Osteoblast (primary cell): ENCODE results near the gene PTPN14. TPM values are rescaled to one million over a fixed set of nuclear protein-coding genes. Genes with fewer than 3 reads are reported as not detected.

Experiments
- DNase-seq: peaks from one replicate; pipeline ENCODE4 v3.0.0; 2011; ENCODE audit warnings: low spot score, mixed read lengths; ENCODE audit not compliant: insufficient read length; ENCODE audit errors: missing footprints
- H2AFZ ChIP-seq: 2 replicates; pipeline ENCODE4 v1.6.0; 2011; ENCODE audit warnings: mild to moderate bottlenecking, low read length
- H3K27ac ChIP-seq: 2 replicates; pipeline ENCODE4 v1.5.1; 2011; ENCODE audit warnings: mild to moderate bottlenecking, low read depth, low read length, moderate library complexity
- H3K27me3 ChIP-seq: 2 replicates; pipeline ENCODE4 v1.6.0; 2012; ENCODE audit warnings: mild to moderate bottlenecking, control low read depth, inconsistent platforms, low read length, moderate library complexity; ENCODE audit not compliant: insufficient read depth
- H3K36me3 ChIP-seq: 2 replicates; pipeline ENCODE4 v1.5.1; 2011; ENCODE audit warnings: mild to moderate bottlenecking, low read length, control low read depth, moderate library complexity; ENCODE audit not compliant: insufficient read depth
- H3K4me1 ChIP-seq: 2 replicates; pipeline ENCODE4 v1.5.1; 2011; ENCODE audit warnings: mild to moderate bottlenecking, low read length, control low read depth, moderate library complexity; ENCODE audit not compliant: insufficient read depth
- H3K4me2 ChIP-seq: 2 replicates; pipeline ENCODE4 v1.6.0; 2011; ENCODE audit warnings: mild to moderate bottlenecking, low read length; ENCODE audit not compliant: insufficient read depth
- H3K4me3 ChIP-seq: fragments of 200-600 bp; sonication (generic); 3 replicates; pipeline ENCODE4 v1.5.1; 2012; ENCODE audit warnings: mild to moderate bottlenecking, low read length, inconsistent platforms; ENCODE audit not compliant: insufficient read depth
- H3K79me2 ChIP-seq: 2 replicates; pipeline ENCODE4 v1.6.0; 2012; ENCODE audit warnings: mild to moderate bottlenecking, low read length, control low read depth, inconsistent platforms; ENCODE audit not compliant: insufficient read depth
- H3K9me3 ChIP-seq: 2 replicates; pipeline ENCODE4 v1.5.1; 2011; ENCODE audit warnings: low read depth, low read length, control low read depth
- H4K20me1 ChIP-seq: 2 replicates; pipeline ENCODE4 v1.6.0; 2012; ENCODE audit warnings: mild to moderate bottlenecking, low read length, control low read depth; ENCODE audit not compliant: insufficient read depth
- total RNA-seq: library from RNA; depleted of rRNA; stranded (reverse); fragments of >200 nt; gene quantifications from 2 replicates; pipeline ENCODE4 v1.2.3, GENCODE V29; 2012
- TF ChIP-seq, protein P1 (sequence below): IDR thresholded peaks from 2 replicates; pipeline ENCODE4 v1.5.1; 2011; ENCODE audit warnings: mild to moderate bottlenecking, low read depth, low read length, moderate library complexity; ENCODE audit errors: extremely low read depth

The PTPN14 gene
- total RNA-seq, 1 donor, result 131 TPM

DNA sequence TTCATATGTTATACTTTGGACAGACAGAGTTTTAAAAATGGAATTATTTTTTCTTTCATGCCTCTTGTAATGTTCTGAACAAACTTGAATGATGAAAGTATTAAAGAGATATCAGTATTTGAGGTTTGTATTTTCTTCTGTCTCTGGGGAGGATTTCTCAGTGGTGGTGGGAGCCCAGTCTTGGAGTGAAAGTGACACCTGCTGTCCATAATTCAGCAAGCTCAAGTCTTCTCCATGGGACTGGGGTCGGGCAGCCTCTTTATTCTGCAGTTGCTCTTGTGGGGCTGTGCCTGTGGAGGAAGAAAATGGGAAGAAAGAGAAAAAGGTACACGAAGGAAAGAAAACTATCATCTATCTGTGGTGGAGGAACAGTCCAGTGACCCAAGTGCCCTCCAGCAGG lies 214.4 kb downstream of the PTPN14 start:
- Histone ChIP-seq H2AFZ (no peak overlapping the region), H3K79me2 (no peaks in the 10 kb centered on the region), H3K4me1 (peaks cover 6% of the 10 kb centered on the region), H4K20me1 (no peaks in the 10 kb centered on the region), H3K27ac (peak overlapping the region; percentile 42), H3K27me3 (no peaks in the 10 kb centered on the region), H3K9me3 (no peaks in the 10 kb centered on the region), H3K36me3 (peaks cover 23% of the 10 kb centered on the region), H3K4me2 (no peak overlapping the region), H3K4me3 (no peak overlapping the region)
- TF ChIP-seq, protein P1, sequence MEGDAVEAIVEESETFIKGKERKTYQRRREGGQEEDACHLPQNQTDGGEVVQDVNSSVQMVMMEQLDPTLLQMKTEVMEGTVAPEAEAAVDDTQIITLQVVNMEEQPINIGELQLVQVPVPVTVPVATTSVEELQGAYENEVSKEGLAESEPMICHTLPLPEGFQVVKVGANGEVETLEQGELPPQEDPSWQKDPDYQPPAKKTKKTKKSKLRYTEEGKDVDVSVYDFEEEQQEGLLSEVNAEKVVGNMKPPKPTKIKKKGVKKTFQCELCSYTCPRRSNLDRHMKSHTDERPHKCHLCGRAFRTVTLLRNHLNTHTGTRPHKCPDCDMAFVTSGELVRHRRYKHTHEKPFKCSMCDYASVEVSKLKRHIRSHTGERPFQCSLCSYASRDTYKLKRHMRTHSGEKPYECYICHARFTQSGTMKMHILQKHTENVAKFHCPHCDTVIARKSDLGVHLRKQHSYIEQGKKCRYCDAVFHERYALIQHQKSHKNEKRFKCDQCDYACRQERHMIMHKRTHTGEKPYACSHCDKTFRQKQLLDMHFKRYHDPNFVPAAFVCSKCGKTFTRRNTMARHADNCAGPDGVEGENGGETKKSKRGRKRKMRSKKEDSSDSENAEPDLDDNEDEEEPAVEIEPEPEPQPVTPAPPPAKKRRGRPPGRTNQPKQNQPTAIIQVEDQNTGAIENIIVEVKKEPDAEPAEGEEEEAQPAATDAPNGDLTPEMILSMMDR, result no peak
- DNase-seq, result peak; percentile 38

DNA sequence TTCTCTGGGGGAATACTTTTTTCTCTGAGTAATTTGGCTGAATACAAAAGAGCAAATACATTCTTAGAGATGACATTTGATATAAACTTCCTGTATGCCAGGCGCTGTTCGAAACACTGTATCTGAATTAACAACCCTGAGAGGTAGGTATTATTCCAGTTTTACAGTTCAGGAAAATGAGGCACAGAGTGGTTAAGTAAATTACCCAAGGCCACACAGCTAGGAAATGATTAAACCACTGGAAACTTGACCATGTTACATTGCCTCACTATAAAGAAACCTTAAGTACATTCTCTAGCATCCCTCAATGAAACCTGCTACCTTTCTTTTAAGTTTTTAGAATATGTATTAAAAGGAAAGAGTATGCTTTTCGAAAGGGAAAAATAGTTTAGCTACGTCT lies 215.8 kb downstream of the PTPN14 start:
- Histone ChIP-seq H3K4me2 (no peak overlapping the region), H3K27ac (no peak overlapping the region), H4K20me1 (no peaks in the 10 kb centered on the region), H3K4me1 (peaks cover 6% of the 10 kb centered on the region), H3K9me3 (no peaks in the 10 kb centered on the region), H2AFZ (no peak overlapping the region), H3K4me3 (no peak overlapping the region), H3K27me3 (no peaks in the 10 kb centered on the region), H3K36me3 (peaks cover 17% of the 10 kb centered on the region), H3K79me2 (no peaks in the 10 kb centered on the region)
- peak; percentile 36 for DNase-seq
- TF ChIP-seq, protein P1, result no peak

DNA sequence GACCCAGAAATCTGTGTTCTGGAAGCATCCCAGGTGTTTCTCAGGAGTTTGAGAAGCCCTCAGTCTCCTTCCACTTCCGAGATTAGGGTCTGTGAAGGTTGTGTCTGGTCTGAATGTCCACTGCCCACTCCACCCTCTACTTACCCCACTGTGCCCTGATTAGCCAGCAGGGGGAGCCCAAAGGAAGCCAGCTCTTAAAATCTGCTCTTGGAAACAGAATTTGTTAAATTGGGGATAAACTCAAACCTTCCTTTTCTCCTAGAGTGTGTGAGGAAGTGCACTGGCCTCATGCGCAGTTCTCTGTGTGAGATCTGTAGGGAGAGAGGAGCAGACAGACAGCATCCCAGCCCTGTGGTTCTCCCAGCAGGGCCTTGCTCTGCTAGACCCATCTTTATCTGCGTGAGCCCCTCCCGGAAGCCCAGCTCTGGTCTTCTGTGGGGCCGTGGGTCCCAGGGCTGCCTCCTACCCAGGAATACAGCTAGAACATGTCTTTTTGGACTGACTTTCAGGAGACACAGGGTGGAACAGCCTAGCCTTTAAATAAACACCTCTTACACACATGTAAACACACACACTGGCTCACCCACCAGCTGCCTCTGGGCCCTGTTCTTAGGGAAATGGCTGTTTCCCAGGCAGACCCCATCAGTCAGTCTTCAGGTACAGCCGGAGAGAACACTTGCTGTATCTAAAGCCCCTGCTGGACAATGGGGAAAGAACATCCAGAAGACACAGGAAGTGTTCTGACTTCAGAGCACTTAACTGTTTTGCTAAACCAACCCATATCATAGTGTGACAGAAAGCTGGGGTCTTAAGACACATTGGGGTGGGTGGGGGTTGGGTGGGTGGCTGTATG lies 218.2 kb downstream of the PTPN14 start:
- H2AFZ ChIP-seq, result no peak overlapping the region
- H3K4me3 ChIP-seq, result no peak overlapping the region
- H3K27me3 ChIP-seq, result no peaks in the 10 kb centered on the region
- peaks cover 5% of the 10 kb centered on the region for H3K4me1 ChIP-seq
- no peaks in the 10 kb centered on the region for H4K20me1 ChIP-seq
- peak; percentile 91 for DNase-seq
- no peaks in the 10 kb centered on the region for H3K9me3 ChIP-seq
- H3K79me2 ChIP-seq, result no peaks in the 10 kb centered on the region
- peaks cover 10% of the 10 kb centered on the region for H3K36me3 ChIP-seq
- TF ChIP-seq, protein P1, result peak; percentile 90
- H3K4me2 ChIP-seq, result no peak overlapping the region
- H3K27ac ChIP-seq, result peak overlapping the region; percentile 41

DNA sequence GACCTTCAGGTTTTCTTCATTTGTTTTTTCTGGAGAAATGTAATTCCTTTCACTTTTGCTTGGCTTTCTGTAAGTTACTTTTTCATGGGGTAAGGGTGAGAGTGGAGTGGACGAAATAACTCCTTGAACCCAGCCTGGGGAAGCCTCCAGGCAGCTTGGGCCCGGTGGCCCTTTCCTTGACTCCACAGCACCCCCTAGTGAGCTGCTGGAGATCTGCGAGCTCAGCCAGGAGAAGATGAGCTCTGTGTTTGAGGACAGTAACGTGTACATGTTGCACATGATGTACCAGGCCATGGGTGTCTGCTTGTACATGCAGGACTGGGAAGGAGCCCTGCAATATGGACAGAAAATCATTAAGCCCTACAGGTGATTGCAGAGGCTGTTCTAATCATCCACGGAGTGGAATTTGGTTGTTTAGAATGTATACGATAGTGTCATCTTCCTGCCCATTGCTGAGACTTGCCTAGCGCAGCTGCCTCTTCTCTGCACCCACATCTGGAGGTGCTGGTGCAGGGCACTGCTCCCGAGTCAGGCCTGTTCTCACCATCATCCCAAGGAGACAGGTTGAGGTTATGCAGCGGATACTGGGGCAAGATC lies 219.5 kb downstream of the PTPN14 start:
- no peak overlapping the region for H2AFZ ChIP-seq
- H3K4me3 ChIP-seq, result no peak overlapping the region
- DNase-seq, result peak; percentile 87
- peaks cover 10% of the 10 kb centered on the region for H3K36me3 ChIP-seq
- H3K79me2 ChIP-seq, result no peaks in the 10 kb centered on the region
- H3K9me3 ChIP-seq, result no peaks in the 10 kb centered on the region
- H3K27ac ChIP-seq, result no peak overlapping the region
- TF ChIP-seq, protein P1, result peak; percentile 88
- H3K4me1 ChIP-seq, result peaks cover 5% of the 10 kb centered on the region
- H3K4me2 ChIP-seq, result no peak overlapping the region
- H3K27me3 ChIP-seq, result no peaks in the 10 kb centered on the region
- H4K20me1 ChIP-seq, result no peaks in the 10 kb centered on the region
